Transverse colon (tissue), 3 donors: Measurements from ENCODE around the gene KRT34.

Source experiments
- CTCF ChIP-seq, 5 experiments: fragments of 200-600 bp in 3 of 5; fragments of 450-650 bp in 2 of 5; sonication (generic) in 3 of 5; IDR thresholded peaks; 1 replicate in 2 of 5; 2 replicates in 3 of 5; pipeline ENCODE4 v1.5.1; 2016 to 2017; ENCODE audit warnings: antibody characterized with exemption in 5 of 5, inconsistent platforms in 3 of 5, mild to moderate bottlenecking in 2 of 5, moderate library complexity in 1 of 5
- POLR2A ChIP-seq: fragments of 450-650 bp; IDR thresholded peaks from one replicate; pipeline ENCODE4 v1.6.1; 2016; ENCODE audit warnings: antibody characterized with exemption, mild to moderate bottlenecking, moderate library complexity

GRCh38 chr17:41395611-41396010 is 13.5 kb upstream of the KRT34 start:
- TF ChIP-seq CTCF (IDR thresholded peaks at IDR 0.05) (no peak), POLR2A (no peak)
